ENCODE measurements around the gene APOL3.

DNA sequence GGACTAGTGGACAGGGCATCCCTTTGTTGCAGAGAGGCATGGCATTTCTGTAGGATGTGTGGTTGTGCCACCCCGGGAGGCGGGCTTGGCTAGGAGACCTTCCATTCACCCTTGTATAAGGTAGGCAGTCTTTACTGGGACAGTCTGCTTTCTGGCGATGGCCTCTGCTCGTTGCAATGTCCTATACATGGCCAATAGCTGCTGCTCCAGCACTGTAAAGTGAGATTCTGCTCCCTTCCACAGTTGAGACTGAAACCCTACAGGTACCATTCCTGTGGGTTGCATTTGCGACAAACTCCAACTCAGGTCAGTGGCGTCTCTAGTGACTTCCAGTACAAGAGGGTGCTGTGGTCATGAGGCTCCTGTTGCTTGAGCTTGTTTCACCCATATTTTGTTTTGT lies 20.4 kb upstream of the APOL3 start:
- TF ChIP-seq POLR2A (IDR thresholded peaks at IDR 0.05; ENCODE audit: low read depth, low read length), result no peak
- no peak for TF ChIP-seq POLR2AphosphoS5 (IDR thresholded peaks at IDR 0.05; ENCODE audit: low read depth, low read length)
- no peak for TF ChIP-seq TAF1 (IDR thresholded peaks at IDR 0.05; ENCODE audit: borderline replicate concordance, low read depth, low read length)
